ENCODE data around the gene APPL1.

GRCh38 chr3:57274845-57275244, 47.3 kb downstream of the APPL1 start:
- TF ChIP-seq ZNF292 (tag by site-specific recombination; IDR thresholded peaks at IDR 0.05; ENCODE audit: borderline replicate concordance, low read depth), result no peak
- no peak for TF ChIP-seq ZNF391 (tag by site-specific recombination; IDR thresholded peaks at IDR 0.05; ENCODE audit: borderline replicate concordance, low read depth)
- no peak for TF ChIP-seq CTCF (tag by site-specific recombination; IDR thresholded peaks at IDR 0.05)
- no peak for TF ChIP-seq ZNF600 (tag by site-specific recombination; IDR thresholded peaks at IDR 0.05)
- no peak for TF ChIP-seq BCL11A (tag by site-specific recombination; IDR thresholded peaks at IDR 0.05; ENCODE audit: low read depth)
- no peak for TF ChIP-seq ZSCAN18 (tag by site-specific recombination; IDR thresholded peaks at IDR 0.05)
- TF ChIP-seq OVOL3 (tag by site-specific recombination; IDR thresholded peaks at IDR 0.05), result no peak
- no peak for TF ChIP-seq GFI1B (tag by site-specific recombination; IDR thresholded peaks at IDR 0.05)
- no peak for TF ChIP-seq ZNF335 (tag by site-specific recombination; conservative IDR thresholded peaks at IDR 0.05)
- no peak for TF ChIP-seq ZNF530 (tag by site-specific recombination; IDR thresholded peaks at IDR 0.05; ENCODE audit: low read depth)
- TF ChIP-seq BCL11B (tag by site-specific recombination; IDR thresholded peaks at IDR 0.05; ENCODE audit: low read depth), result no peak
- no peak for TF ChIP-seq ZNF274 (IDR thresholded peaks at IDR 0.05; ENCODE audit: low read length)
- TF ChIP-seq ZNF274 (tag by site-specific recombination; IDR thresholded peaks at IDR 0.05; ENCODE audit: borderline replicate concordance), result no peak
- TF ChIP-seq ZNF19 (tag by site-specific recombination; IDR thresholded peaks at IDR 0.05; ENCODE audit: low read depth), result no peak
